Erythroblast (primary cell): ENCODE measurements around the gene IPPK.

ENCODE experiments used
- GATA1 ChIP-seq: IDR thresholded peaks from 2 replicates; pipeline ENCODE4 v1.6.1; 2011; ENCODE audit warnings: low read depth, mild to moderate bottlenecking, control low read depth, low read length, moderate library complexity
- POLR2A ChIP-seq: IDR thresholded peaks from 2 replicates; pipeline ENCODE4 v1.6.1; 2011; ENCODE audit warnings: mild to moderate bottlenecking, low read length

- no peak for TF ChIP-seq POLR2A
- no peak for TF ChIP-seq GATA1
Measured at GRCh38 chr9:92661743-92662142, 8.2 kb downstream of the IPPK start.
